Kidney (tissue), 14 donors: Measurements from ENCODE around the gene MED13L. TPM values are rescaled to one million over a fixed set of nuclear protein-coding genes. Genes with fewer than 3 reads are reported as not detected.

Source experiments
- DNase-seq, 5 donors: peaks; one replicate each; pipeline ENCODE4 v3.0.0-alpha.2; 2013 to 2020
- FAIRE-seq: peaks from 2 replicates; lab custom pipeline; 2012; peaks lifted over from hg19 to GRCh38; lab: Jason Lieb, UNC
- H3K27ac ChIP-seq, 2 donors: one replicate each; pipeline ENCODE4 v1.7.0; 2013; ENCODE audit warnings: low read depth in 2 of 2, low read length in 2 of 2, inconsistent platforms in 1 of 2
- H3K27me3 ChIP-seq: one replicate; pipeline ENCODE4 v1.7.1; 2013; ENCODE audit warnings: low read length, inconsistent platforms; ENCODE audit not compliant: control insufficient read depth, insufficient read depth
- H3K36me3 ChIP-seq, 3 donors: one replicate each; pipeline versions ENCODE4 v1.7.0 to v1.7.1; 2013; ENCODE audit warnings: low read length in 3 of 3, control low read depth in 1 of 3, inconsistent platforms in 1 of 3; ENCODE audit not compliant: insufficient read depth in 3 of 3, control insufficient read depth in 2 of 3
- H3K4me1 ChIP-seq, 3 donors: one replicate each; pipeline versions ENCODE4 v1.7.0 to v1.7.1; 2013; ENCODE audit warnings: low read length in 3 of 3, inconsistent platforms in 1 of 3, low read depth in 1 of 3; ENCODE audit not compliant: control insufficient read depth in 2 of 3, insufficient read depth in 2 of 3
- H3K4me3 ChIP-seq, 3 donors: one replicate each; pipeline versions ENCODE4 v1.7.0 to v1.8.1; 2013; ENCODE audit warnings: low read length in 3 of 3, control low read depth in 1 of 3, inconsistent platforms in 1 of 3
- H3K9ac ChIP-seq, 3 donors: one replicate each; pipeline versions ENCODE4 v1.7.0 to v1.7.1; 2013; ENCODE audit warnings: low read length in 3 of 3, control low read depth in 1 of 3, inconsistent platforms in 1 of 3
- H3K9me3 ChIP-seq, 3 donors: one replicate each; pipeline versions ENCODE4 v1.7.0 to v1.7.1; 2013; ENCODE audit warnings: low read length in 3 of 3, control low read depth in 1 of 3, inconsistent platforms in 1 of 3; ENCODE audit not compliant: control insufficient read depth in 2 of 3, insufficient read depth in 1 of 3
- intact Hi-C: fragments of 100-400 bp; cut with DNase I; formaldehyde crosslinking; loops from one replicate; pipeline ENCODE4 v1.11.1; 2022
- polyA plus RNA-seq: library from polyadenylated mRNA; stranded (reverse); fragments of 350-450 nt; fragmentation: Illumina TruSeq; extraction: RNeasy Lipid Tissue Mini Kit (QIAGEN cat#74804); gene quantifications from one replicate; pipeline ENCODE4 v1.2.3, GENCODE V29; 2014; ENCODE audit warnings: low read depth, low replicate concordance; ENCODE audit not compliant: insufficient read depth
- total RNA-seq: library from RNA; stranded (reverse); fragmentation: NEBNext Ultra II Directional; extraction: Animal tissue kit (Norgen Biotek cat#: 25700); gene quantifications from one replicate; pipeline ENCODE4 v1.2.1, GENCODE V29; 2021
- TF ChIP-seq, protein P1 (sequence below): IDR thresholded peaks from 3 replicates; pipeline ENCODE4 v1.5.1; 2012; ENCODE audit warnings: mild to moderate bottlenecking, moderate library complexity, borderline replicate concordance; ENCODE audit not compliant: insufficient read depth; ENCODE audit errors: extremely low read depth
- donor health status: control.
- donor health status: control.
- donor health status: control.
- donor health status: control.
- donor health status: control.
- donor health status: DM: yes; HTN: yes; CAD: no.
- donor health status: Normal renal cell carcinoma (clear cell type).

Gene MED13L
- total and polyA plus RNA-seq, 2 donors from 2014 or later = 7.1 to 153 TPM

- no peak for FAIRE-seq
- intact Hi-C loops = no loop called here
- no peak overlapping the region for H3K9ac ChIP-seq
- H3K27me3 ChIP-seq = no peaks in the 10 kb centered on the region
- H3K4me3 ChIP-seq = no peak overlapping the region
- H3K27ac ChIP-seq = no peak overlapping the region
- peaks cover 0 to 3% (median 0%) of the 10 kb centered on the region in 3 donors for H3K4me1 ChIP-seq
- H3K36me3 ChIP-seq = no peaks in the 10 kb centered on the region
- DNase-seq = no peak
- H3K9me3 ChIP-seq = no peaks in the 10 kb centered on the region
- TF ChIP-seq, protein P1, sequence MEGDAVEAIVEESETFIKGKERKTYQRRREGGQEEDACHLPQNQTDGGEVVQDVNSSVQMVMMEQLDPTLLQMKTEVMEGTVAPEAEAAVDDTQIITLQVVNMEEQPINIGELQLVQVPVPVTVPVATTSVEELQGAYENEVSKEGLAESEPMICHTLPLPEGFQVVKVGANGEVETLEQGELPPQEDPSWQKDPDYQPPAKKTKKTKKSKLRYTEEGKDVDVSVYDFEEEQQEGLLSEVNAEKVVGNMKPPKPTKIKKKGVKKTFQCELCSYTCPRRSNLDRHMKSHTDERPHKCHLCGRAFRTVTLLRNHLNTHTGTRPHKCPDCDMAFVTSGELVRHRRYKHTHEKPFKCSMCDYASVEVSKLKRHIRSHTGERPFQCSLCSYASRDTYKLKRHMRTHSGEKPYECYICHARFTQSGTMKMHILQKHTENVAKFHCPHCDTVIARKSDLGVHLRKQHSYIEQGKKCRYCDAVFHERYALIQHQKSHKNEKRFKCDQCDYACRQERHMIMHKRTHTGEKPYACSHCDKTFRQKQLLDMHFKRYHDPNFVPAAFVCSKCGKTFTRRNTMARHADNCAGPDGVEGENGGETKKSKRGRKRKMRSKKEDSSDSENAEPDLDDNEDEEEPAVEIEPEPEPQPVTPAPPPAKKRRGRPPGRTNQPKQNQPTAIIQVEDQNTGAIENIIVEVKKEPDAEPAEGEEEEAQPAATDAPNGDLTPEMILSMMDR = no peak
Observed at GRCh38 chr12:116194935-116195431, 82.5 kb downstream of the MED13L start.

DNA sequence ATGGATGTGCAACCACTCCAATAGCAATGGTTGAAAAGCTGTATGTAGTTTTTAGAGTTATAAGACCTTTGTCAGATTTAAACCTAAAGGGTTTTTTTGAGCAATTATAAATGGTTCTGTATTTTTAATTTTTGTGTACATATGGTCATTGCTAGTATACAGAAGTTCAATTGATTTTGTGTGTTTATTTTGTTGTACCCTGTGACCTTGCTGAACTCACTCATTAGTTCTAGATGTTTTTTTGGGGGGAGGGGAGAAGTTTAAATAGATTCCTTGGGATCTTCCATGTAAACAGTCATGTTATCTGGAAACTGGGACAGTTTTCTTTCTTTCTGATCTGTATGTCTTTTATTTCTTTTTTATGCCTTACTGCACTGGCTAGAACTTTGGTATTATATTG, 87.8 kb downstream of the MED13L start:
- Histone ChIP-seq H3K36me3 (no peaks in the 10 kb centered on the region), H3K9ac (no peak overlapping the region), H3K27me3 (no peaks in the 10 kb centered on the region), H3K4me3 (no peak overlapping the region), H3K9me3 (no peaks in the 10 kb centered on the region), H3K27ac (no peak overlapping the region), H3K4me1 (peaks cover 0 to 5% (median 0%) of the 10 kb centered on the region in 3 donors)
- DNase-seq (no peak), FAIRE-seq (no peak)
- TF ChIP-seq, protein P1 = no peak
- intact Hi-C loops = no loop called here

DNA sequence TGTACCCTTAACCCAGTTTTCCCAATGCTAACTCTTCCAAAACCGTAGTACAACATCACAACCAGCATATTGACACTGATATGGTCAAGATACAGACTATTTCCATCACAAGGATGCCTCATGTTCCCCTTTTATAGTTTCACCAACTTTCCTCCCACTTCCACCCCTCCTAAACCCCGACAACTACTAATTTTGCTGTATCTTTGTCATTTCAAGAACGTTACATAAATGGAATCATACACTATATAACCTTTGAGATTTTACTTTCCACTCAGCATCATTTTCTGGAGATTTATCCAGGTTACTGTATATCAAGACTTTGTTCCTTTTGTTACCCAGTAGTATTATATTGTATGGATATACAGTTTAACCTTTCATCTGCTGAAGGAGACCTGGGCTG, 88.9 kb downstream of the MED13L start:
- H3K9ac ChIP-seq = no peak overlapping the region
- H3K4me3 ChIP-seq = no peak overlapping the region
- no peaks in the 10 kb centered on the region for H3K27me3 ChIP-seq
- no peaks in the 10 kb centered on the region for H3K36me3 ChIP-seq
- TF ChIP-seq, protein P1 = no peak
- H3K27ac ChIP-seq = no peak overlapping the region
- intact Hi-C loops = no loop called here
- no peak for DNase-seq
- H3K9me3 ChIP-seq = no peaks in the 10 kb centered on the region
- no peak for FAIRE-seq
- H3K4me1 ChIP-seq = peaks cover 0 to 5% (median 0%) of the 10 kb centered on the region in 3 donors

DNA sequence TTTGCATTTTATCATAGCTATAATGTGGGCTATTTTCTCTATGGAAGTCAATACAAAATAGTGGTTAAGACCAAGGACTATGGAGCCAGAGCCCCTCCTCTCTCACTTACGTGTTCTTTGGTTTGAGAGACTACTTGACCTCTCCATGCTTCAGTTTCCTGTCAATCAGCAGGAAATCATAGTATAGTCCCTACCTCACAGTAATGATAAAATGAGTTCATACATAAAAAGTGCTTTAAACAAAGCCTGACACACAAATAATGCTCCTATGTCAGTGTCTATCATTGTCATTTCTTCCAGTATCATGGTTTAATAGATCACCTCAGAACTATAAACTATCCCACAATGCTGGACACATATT, 90.4 kb downstream of the MED13L start:
- DNase-seq (no peak), FAIRE-seq (no peak)
- H3K4me1 ChIP-seq = peaks cover 0 to 10% (median 6%) of the 10 kb centered on the region in 3 donors
- no peaks in the 10 kb centered on the region for H3K36me3 ChIP-seq
- no peaks in the 10 kb centered on the region for H3K27me3 ChIP-seq
- intact Hi-C loops = no loop called here
- no peaks in the 10 kb centered on the region for H3K9me3 ChIP-seq
- H3K27ac ChIP-seq = no peak overlapping the region
- H3K9ac ChIP-seq = no peak overlapping the region
- TF ChIP-seq, protein P1 = no peak
- no peak overlapping the region for H3K4me3 ChIP-seq
